IMR-90 (cell line): ENCODE measurements around the gene SLIT3. TPM values are rescaled to one million over a fixed set of nuclear protein-coding genes. Genes with fewer than 3 reads are reported as not detected.

Experiments
- ATAC-seq: fragments of 200-7000 bp; cut with Tn5 transposase; 2 replicates; pipeline ENCODE4 v1.9.1; 2020; ENCODE audit warnings: low read depth, mild to moderate bottlenecking, moderate library complexity
- BruUV-seq: library from RNA; stranded (reverse); fragments of 400-500 nt; replicated peaks from 2 replicates; lab custom pipeline; 2021; lab: Mats Ljungman, UMichigan
- CTCF ChIA-PET: fragments of 300-600 bp; formaldehyde crosslinking; extraction: SDS; loops from one replicate; lab custom pipeline; 2021; ENCODE audit warnings: antibody characterized with exemption; lab: Yijun Ruan, JAX
- POLR2A ChIA-PET: fragments of 300-600 bp; sonication (Branson Sonifier 250); formaldehyde crosslinking; loops from one replicate; lab custom pipeline; 2022; ENCODE audit warnings: antibody characterized with exemption; ENCODE audit not compliant: unreplicated experiment; lab: Charles Lee
- DNase-seq: peaks from one replicate; pipeline ENCODE4 v3.0.0; 2013
- H2AFZ ChIP-seq: replicated peaks from 2 replicates; pipeline ENCODE3; 2013; ENCODE audit warnings: low read length, mild to moderate bottlenecking; ENCODE audit not compliant: poor library complexity
- H2AK5ac ChIP-seq: 2 replicates; pipeline ENCODE4 v1.6.1; 2013; ENCODE audit warnings: low read depth, low read length, inconsistent platforms
- H2AK9ac ChIP-seq: replicated peaks from 2 replicates; pipeline ENCODE3; 2013; ENCODE audit warnings: mild to moderate bottlenecking, low read depth, low read length, moderate library complexity; ENCODE audit not compliant: poor library complexity
- H2BK120ac ChIP-seq: 2 replicates; pipeline ENCODE4 v1.6.1; 2013; ENCODE audit warnings: low read depth, low read length, inconsistent platforms
- H2BK15ac ChIP-seq: 3 replicates; pipeline ENCODE4 v1.6.1; 2013; ENCODE audit warnings: low read depth, low read length, inconsistent platforms
- H2BK20ac ChIP-seq: 2 replicates; pipeline ENCODE4 v1.6.1; 2013; ENCODE audit warnings: low read depth, mild to moderate bottlenecking, inconsistent platforms, low read length, moderate library complexity
- H2BK5ac ChIP-seq: 2 replicates; pipeline ENCODE4 v1.6.1; 2013; ENCODE audit warnings: mild to moderate bottlenecking, low read depth, low read length, inconsistent platforms; ENCODE audit not compliant: poor library complexity, severe bottlenecking
- H3K14ac ChIP-seq: replicated peaks from 2 replicates; pipeline ENCODE4 v1.6.1; 2013; ENCODE audit warnings: low read depth, low read length, inconsistent platforms
- H3K18ac ChIP-seq: 2 replicates; pipeline ENCODE4 v1.6.1; 2013; ENCODE audit warnings: low read depth, low read length, control low read depth
- H3K23ac ChIP-seq: 2 replicates; pipeline ENCODE4 v1.6.1; 2013; ENCODE audit warnings: low read depth, low read length, inconsistent platforms
- H3K27ac ChIP-seq: 2 replicates; pipeline ENCODE4 v1.5.1; 2013; ENCODE audit warnings: mild to moderate bottlenecking, control low read depth, low read length; ENCODE audit not compliant: insufficient read depth
- H3K27me3 ChIP-seq: 2 replicates; pipeline ENCODE4 v1.6.1; 2013; ENCODE audit warnings: low read length; ENCODE audit not compliant: control insufficient read depth, insufficient read depth
- H3K36me3 ChIP-seq: 2 replicates; pipeline ENCODE4 v1.6.1; 2013; ENCODE audit warnings: low read length, mixed read lengths; ENCODE audit not compliant: control insufficient read depth, insufficient read depth
- H3K4ac ChIP-seq: 2 replicates; pipeline ENCODE4 v1.6.1; 2013; ENCODE audit warnings: low read depth, low read length, inconsistent platforms
- H3K4me1 ChIP-seq: 2 replicates; pipeline ENCODE4 v1.6.1; 2013; ENCODE audit warnings: low read length, mixed read lengths; ENCODE audit not compliant: control insufficient read depth, insufficient read depth
- H3K4me2 ChIP-seq: 2 replicates; pipeline ENCODE4 v1.6.1; 2013; ENCODE audit warnings: low read depth, mild to moderate bottlenecking, control low read depth, low read length, moderate library complexity
- H3K4me3 ChIP-seq: 2 replicates; pipeline ENCODE4 v1.5.1; 2013; ENCODE audit warnings: low read depth, mild to moderate bottlenecking, control low read depth, low read length, moderate library complexity; ENCODE audit not compliant: insufficient read depth
- H3K56ac ChIP-seq: 2 replicates; pipeline ENCODE4 v1.6.1; 2013; ENCODE audit warnings: low read length, inconsistent platforms; ENCODE audit not compliant: insufficient read depth; ENCODE audit errors: extremely low read depth
- H3K79me1 ChIP-seq, 2 experiments: 2 replicates each; pipeline ENCODE4 v1.6.1; 2013; ENCODE audit warnings: low read length in 2 of 2, inconsistent platforms in 1 of 2, low read depth in 1 of 2
- H3K9ac ChIP-seq: 2 replicates; pipeline ENCODE4 v1.6.1; 2013; ENCODE audit warnings: low read depth, low read length, control low read depth
- H3K9me1 ChIP-seq: 2 replicates; pipeline ENCODE4 v1.6.1; 2013; ENCODE audit warnings: low read length, inconsistent platforms; ENCODE audit not compliant: insufficient read depth
- H3K9me3 ChIP-seq: 2 replicates; pipeline ENCODE4 v1.6.1; 2013; ENCODE audit warnings: low read length; ENCODE audit not compliant: control insufficient read depth, insufficient read depth
- H4K20me1 ChIP-seq: 2 replicates; pipeline ENCODE4 v1.6.1; 2013; ENCODE audit warnings: low read length, inconsistent platforms; ENCODE audit not compliant: insufficient read depth
- H4K5ac ChIP-seq: 2 replicates; pipeline ENCODE4 v1.6.1; 2013; ENCODE audit warnings: mild to moderate bottlenecking, low read depth, low read length, control low read depth
- H4K8ac ChIP-seq, 2 experiments: 2 replicates each; pipeline ENCODE4 v1.6.1; 2013; ENCODE audit warnings: low read depth in 2 of 2, low read length in 2 of 2, control low read depth in 1 of 2, inconsistent platforms in 1 of 2
- H4K91ac ChIP-seq: 2 replicates; pipeline ENCODE4 v1.6.1; 2013; ENCODE audit warnings: low read depth, low read length, inconsistent platforms; ENCODE audit not compliant: insufficient read depth
- BHLHE40 ChIP-seq: fragments of 150-350 bp; IDR thresholded peaks from 2 replicates; pipeline ENCODE4 v1.6.1; 2016; ENCODE audit warnings: mild to moderate bottlenecking, low read depth, low read length
- CHD1 ChIP-seq: IDR thresholded peaks from 2 replicates; pipeline ENCODE4 v1.6.1; 2012; ENCODE audit warnings: low read depth, low read length, improper control_type of control experiment
- CTCF ChIP-seq: conservative IDR thresholded peaks from 2 replicates; pipeline ENCODE4 v1.5.1; 2012; ENCODE audit warnings: mild to moderate bottlenecking, low read depth, low read length, improper control_type of control experiment
- ELK1 ChIP-seq: fragments of 150-350 bp; IDR thresholded peaks from 2 replicates; pipeline ENCODE4 v1.6.1; 2016; ENCODE audit warnings: low read depth, mild to moderate bottlenecking, low read length, moderate library complexity, borderline replicate concordance
- FOS ChIP-seq: fragments of 150-350 bp; IDR thresholded peaks from 2 replicates; pipeline ENCODE4 v1.6.1; 2016; ENCODE audit warnings: low read depth, low read length
- MAZ ChIP-seq: IDR thresholded peaks from 2 replicates; pipeline ENCODE4 v1.6.1; 2012; ENCODE audit warnings: low read depth, mild to moderate bottlenecking, low read length, improper control_type of control experiment, moderate library complexity, borderline replicate concordance
- NFE2L2 ChIP-seq: fragments of 150-350 bp; IDR thresholded peaks from 2 replicates; pipeline ENCODE4 v1.6.1; 2016; ENCODE audit warnings: low read depth, mild to moderate bottlenecking, low read length
- POLR2A ChIP-seq: IDR thresholded peaks from 2 replicates; pipeline ENCODE4 v1.6.1; 2012; ENCODE audit warnings: mild to moderate bottlenecking, low read depth, low read length
- RAD21 ChIP-seq: IDR thresholded peaks from 2 replicates; pipeline ENCODE4 v1.6.1; 2012; ENCODE audit warnings: low read length, improper control_type of control experiment
- RCOR1 ChIP-seq: IDR thresholded peaks from 2 replicates; pipeline ENCODE4 v1.6.1; 2012; ENCODE audit warnings: mild to moderate bottlenecking, low read length, improper control_type of control experiment; ENCODE audit not compliant: insufficient replicate concordance
- RFX5 ChIP-seq: IDR thresholded peaks from 2 replicates; pipeline ENCODE4 v1.8.0; 2012; ENCODE audit warnings: low read depth, mild to moderate bottlenecking, low read length, moderate library complexity
- SMC3 ChIP-seq: fragments of 150-350 bp; IDR thresholded peaks from 2 replicates; pipeline ENCODE4 v1.6.1; 2016; ENCODE audit warnings: low read depth, mild to moderate bottlenecking, antibody characterized with exemption, low read length, moderate library complexity
- USF2 ChIP-seq: fragments of 150-350 bp; IDR thresholded peaks from 2 replicates; pipeline ENCODE4 v1.6.1; 2017; ENCODE audit warnings: mild to moderate bottlenecking, antibody characterized with exemption, low read length, low read depth
- WGBS, 2 experiments: methylation state at CpG; one replicate each; pipeline versions ENCODE4 v1.1.5 to v1.1.7; 2013; ENCODE audit warnings: missing lambda C conversion rate in 2 of 2; ENCODE audit not compliant: insufficient read length in 1 of 2; ENCODE audit errors: extremely low coverage in 2 of 2; 5-methylcytosine and 5-hydroxymethylcytosine counted together
- dilution Hi-C: fragments of 300-500 bp; cut with HindIII; formaldehyde crosslinking; loops from one replicate; pipeline ENCODE4 v1.14.3; 2018; ENCODE audit warnings: low sequenced_read_pairs; ENCODE audit not compliant: unreplicated experiment
- in situ Hi-C: fragments of 300-500 bp; cut with MboI; formaldehyde crosslinking; loops from 3 replicates; pipeline ENCODE4 v1.14.3; 2019; ENCODE audit warnings: low sequenced_read_pairs, inconsistent platforms, mixed read lengths
- intact Hi-C: fragments of 100-400 bp; cut with micrococcal nuclease; formaldehyde crosslinking; loops from 2 replicates; pipeline ENCODE4 v1.10.0; 2022
- polyA plus RNA-seq, 3 experiments: library from polyadenylated mRNA; depleted of rRNA; stranded (reverse); fragments of >200 nt; gene quantifications; 2 replicates each; pipeline ENCODE4 v1.2.3, GENCODE V29; 2012; ENCODE audit warnings: low replicate concordance in 1 of 3
- total RNA-seq: library from RNA; depleted of rRNA; stranded (reverse); fragments of >200 nt; gene quantifications from 2 replicates; pipeline ENCODE4 v1.2.3, GENCODE V29; 2012

SLIT3 gene
- total and polyA plus RNA-seq, 2 of the 4 experiments (the other 2 are of a cell fraction) = 0.18 to 0.50 TPM

DNA sequence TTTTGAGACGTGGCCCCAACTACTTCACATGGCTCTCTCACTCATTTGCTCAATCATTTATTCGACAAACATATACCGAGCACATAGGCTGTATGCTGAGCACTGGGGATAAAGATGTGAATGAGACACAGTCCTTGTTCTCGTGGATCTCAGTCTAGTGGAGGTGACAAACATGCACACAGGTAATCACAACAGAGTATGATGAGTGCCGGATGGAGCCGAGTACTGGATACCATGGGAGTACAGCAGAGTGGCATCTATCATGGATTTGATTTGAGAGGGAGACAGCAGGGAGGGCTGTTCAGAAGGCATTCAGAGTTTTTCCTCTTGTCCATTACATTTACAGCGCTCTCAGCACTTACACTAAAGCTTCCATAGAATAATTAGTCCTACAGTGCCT lies 259.8 kb downstream of the SLIT3 start:
- CTCF ChIA-PET = interaction anchor here (0.5 kb wide), 1 partner anchor 11 kb away, joined by 4 read pairs; no protein-coding TSS in a partner anchor
- no CpG with 5 or more reads among the region's 7 CpGs for WGBS, 2 experiments

More for the DNA sequence above, 259.8 kb downstream of the SLIT3 start:
- Histone ChIP-seq H3K9me3 (no peaks in the 10 kb centered on the region), H3K4me1 (no peaks in the 10 kb centered on the region), H4K91ac (no peak overlapping the region), H4K5ac (no peak overlapping the region), H3K9ac (no peak overlapping the region), H3K18ac (no peak overlapping the region), H3K4me3 (no peak overlapping the region), H3K27ac (no peak overlapping the region), H3K79me1 (no peaks in the 10 kb centered on the region), H3K23ac (no peak overlapping the region), H3K9me1 (no peaks in the 10 kb centered on the region), H4K8ac (no peak overlapping the region), H3K36me3 (no peaks in the 10 kb centered on the region), H3K4ac (no peak overlapping the region), H3K4me2 (no peak overlapping the region), H2AFZ (no peak overlapping the region), H3K27me3 (no peaks in the 10 kb centered on the region), H4K20me1 (no peaks in the 10 kb centered on the region), H2AK5ac (no peak overlapping the region), H2AK9ac (no peak overlapping the region), H2BK15ac (no peak overlapping the region), H2BK120ac (no peak overlapping the region), H2BK5ac (no peak overlapping the region), H2BK20ac (no peak overlapping the region), H3K56ac (no peak overlapping the region), H3K14ac (no peak overlapping the region)
- intact Hi-C loops (no loop called here), in situ Hi-C loops (no loop called here), dilution Hi-C loops (no loop called here)
- DNase-seq (no peak), ATAC-seq (no peak)
- POLR2A ChIA-PET = no interaction called here
- no TSS peak for BruUV-seq
- TF ChIP-seq RFX5 = no peak
- no peak for TF ChIP-seq NFE2L2
- TF ChIP-seq CTCF = no peak
- TF ChIP-seq FOS = no peak
- no peak for TF ChIP-seq ELK1
- no peak for TF ChIP-seq CHD1
- no peak for TF ChIP-seq RAD21
- TF ChIP-seq SMC3 = no peak
- no peak for TF ChIP-seq BHLHE40
- TF ChIP-seq POLR2A = no peak
- TF ChIP-seq USF2 = no peak
- no peak for TF ChIP-seq RCOR1
- no peak for TF ChIP-seq MAZ
